NCI-H1694 (cell line): ENCODE measurements around the gene FCN2.
"Not testable (repeated sequence)": the region's sequence is repeated elsewhere in the genome, so short reads cannot be mapped to it uniquely, and the experiment has no call there.

Source experiments
- DNase-seq: peaks from one replicate; lab custom pipeline; 2025; lab: John Stamatoyannopoulos, UW

The FCN2 gene

DNA sequence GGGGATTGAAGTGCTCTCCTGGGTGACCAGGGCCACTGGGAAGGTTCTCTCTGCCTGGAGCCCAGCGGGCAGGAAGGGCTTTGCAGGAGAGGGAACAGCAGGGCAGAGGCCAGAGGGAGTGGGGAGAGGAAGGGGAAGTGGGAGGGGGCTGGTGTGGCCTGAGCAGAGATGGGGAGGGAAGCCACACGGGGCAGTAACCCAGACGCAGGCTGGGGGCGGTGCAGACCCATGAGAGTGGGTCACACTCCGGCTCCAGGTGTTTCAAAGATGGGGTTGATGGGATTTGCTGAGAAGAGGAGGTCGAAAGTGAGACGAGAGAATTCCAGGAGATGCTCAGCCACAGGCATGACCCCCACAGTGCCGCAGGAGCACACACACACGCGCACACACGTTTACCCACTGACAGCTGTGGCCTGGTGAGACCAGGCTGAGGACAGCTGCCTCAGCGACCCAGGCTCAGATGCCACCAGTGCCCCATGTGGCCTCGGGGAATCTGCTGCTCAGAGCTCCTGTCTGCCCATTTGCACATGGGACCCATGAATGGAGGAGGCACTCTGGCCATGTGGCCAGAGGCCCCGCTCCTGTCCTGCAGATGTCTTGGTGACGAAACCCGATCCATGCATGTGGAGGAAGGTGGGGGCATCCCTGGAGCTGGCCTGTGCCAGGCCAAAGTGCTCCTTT, 32.7 kb upstream of the FCN2 start:
- no peak for DNase-seq

DNA sequence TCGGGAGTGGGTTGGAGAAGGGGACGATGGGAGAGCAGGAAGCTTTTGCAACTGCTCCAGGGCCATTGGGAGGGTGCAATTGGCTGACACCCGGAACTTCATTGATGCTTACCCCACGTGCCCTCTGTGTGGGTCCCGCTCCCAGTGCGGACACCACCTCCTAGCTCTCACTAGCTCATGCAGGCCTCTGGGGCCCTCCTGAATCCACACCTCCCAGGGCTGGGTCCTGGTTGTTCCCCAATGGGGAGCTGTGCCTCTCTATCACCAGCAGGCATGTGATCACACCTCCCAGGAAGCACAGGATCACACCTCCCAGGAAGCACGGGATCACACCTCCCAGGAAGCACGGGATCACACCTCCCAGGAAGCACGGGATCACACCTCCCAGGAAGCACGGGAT, 32.1 kb upstream of the FCN2 start:
- DNase-seq = no peak

DNA sequence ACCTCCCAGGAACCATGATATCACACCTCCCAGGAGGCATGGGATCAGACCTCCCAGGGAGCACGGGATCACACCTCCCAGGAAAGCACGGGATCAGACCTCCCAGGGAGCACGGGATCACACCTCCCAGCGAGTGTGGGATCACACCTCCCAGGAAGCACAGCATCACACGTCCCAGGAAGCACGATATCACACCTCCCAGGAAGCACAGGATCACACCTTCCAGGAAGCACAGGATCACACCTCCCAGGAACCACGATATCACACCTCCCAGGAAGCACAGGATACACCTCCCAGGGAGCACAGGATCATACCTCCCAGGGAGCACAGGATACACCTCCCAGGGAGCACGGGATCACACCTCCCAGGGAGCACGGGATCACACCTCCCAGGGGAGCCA, 30.0 kb upstream of the FCN2 start:
- DNase-seq = no peak

DNA sequence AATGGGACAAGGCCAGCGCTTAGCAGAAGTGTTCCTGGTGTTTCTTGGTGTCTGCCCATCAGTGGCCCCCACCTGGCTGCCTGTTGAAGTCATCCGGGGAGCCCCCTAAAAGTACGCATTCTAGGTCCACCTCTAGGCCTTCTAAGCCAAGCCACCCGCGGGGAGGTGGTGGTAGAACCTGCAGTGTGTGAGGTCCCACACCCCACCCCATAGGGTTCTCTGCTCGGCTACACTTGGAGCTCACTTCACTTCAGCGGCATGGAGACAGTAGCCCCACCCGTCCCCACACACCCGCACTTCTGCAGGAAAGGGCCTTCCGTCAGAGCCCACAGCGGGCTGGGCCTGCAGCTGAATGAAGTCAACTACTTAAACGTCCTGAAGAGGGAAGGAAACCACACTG, 29.6 kb upstream of the FCN2 start:
- no peak for DNase-seq

DNA sequence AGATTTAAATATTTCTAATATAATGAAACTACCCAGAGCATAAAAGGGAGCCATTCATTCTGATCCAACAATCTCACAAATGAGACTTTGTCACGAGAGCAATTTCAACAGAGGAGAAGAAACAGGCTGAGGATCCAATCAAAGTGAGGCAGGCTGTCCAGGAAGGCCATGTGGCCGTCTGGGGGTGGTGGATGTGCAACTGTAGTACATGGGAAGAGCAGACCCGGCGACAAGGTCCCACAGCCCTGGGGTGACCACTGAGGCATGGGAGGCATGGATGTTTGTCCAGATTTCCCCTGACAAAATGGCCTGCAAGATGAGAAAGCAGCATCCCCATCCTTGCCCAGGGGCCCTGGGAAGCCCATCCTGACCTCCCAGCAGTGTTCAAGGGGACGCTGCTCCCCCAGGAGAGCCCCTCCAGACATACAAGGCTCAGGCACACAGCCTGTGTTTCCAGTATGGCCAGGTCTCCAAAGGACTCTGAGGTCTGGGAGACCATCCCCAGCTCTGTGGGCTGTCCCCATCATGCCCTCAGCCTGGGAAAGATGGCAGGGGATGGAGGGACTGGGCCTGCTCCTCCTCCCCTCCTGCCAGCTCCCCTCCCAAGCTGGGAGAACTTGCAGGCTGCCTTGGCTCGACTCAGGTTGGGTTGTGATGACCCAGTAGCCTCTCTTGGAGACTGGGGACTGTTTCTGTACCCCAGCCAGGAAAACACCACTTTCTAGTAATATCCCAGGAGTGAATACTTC, 27.5 kb upstream of the FCN2 start:
- DNase-seq = no peak

DNA sequence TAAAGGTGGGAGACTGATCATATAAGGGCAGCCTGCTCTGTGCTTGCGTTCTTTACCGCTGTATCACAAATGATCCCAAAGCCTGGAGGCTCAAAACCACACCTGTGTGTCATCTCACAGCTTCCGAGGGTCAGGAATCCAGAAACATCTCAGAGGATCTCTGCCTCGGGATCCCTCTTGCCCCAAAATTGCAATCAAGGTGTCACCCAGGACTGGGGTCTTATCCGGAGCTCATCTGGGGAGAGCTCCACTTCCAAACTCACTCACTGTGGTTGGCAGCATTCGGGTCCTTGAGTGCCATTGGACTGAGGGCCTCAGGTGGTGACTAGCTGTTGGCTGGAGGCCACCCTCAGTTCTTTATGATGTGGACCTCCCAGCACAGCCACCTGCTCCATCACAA, 26.7 kb upstream of the FCN2 start:
- DNase-seq = no peak

DNA sequence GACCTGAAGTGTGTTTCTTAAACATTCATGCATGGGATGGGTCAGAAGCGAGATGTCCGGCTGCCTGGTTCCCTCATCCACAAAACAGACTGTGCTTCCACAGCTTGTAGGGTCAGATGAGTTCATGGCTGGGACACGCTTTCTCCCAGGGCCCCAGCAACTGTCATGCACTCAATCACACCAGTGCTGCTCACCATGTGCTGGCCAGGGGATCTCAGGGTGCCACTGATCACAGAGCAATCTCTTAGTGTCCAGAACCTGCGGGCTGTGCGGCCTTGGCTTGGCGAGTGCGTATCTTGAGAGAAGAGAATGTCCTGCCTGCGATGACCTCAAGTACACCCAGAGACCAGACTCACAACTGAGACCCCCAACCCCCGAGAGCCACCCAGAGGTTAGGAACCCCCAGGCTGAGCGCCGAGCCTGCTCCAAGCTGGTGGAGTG, 26.0 kb upstream of the FCN2 start:
- DNase-seq = no peak

DNA sequence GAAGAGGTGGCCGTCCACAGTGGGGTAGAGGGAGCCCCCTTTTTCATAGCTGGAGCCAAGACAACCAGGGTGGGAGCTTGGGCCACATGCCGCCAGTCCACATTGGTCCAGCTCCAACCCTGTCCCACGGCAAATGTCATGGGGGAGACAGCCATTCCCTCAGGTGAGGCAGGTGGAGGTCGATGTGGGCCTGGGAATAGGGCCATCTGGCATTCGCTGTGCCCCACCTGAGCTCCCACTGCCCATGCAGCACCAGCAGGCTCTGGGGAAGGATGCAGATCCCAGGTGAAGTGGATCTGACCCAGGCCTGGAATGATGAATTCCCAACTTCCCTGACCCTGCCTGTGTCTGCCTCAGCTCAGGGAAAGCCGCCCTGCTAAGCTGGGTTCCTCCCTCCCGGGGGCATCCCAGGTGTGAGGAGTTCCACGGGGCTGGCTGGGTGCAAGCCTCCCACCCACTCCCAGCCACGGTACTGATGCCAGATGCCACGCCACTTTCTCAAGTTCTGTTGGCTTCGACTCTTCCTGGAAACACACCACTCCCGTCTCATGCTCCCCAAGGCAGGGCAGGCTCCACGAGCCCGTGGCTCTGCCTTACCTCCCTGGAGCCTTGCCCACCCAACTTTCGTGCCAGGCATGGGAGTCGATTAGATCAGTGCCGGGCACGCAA, 25.2 kb upstream of the FCN2 start:
- no peak for DNase-seq

DNA sequence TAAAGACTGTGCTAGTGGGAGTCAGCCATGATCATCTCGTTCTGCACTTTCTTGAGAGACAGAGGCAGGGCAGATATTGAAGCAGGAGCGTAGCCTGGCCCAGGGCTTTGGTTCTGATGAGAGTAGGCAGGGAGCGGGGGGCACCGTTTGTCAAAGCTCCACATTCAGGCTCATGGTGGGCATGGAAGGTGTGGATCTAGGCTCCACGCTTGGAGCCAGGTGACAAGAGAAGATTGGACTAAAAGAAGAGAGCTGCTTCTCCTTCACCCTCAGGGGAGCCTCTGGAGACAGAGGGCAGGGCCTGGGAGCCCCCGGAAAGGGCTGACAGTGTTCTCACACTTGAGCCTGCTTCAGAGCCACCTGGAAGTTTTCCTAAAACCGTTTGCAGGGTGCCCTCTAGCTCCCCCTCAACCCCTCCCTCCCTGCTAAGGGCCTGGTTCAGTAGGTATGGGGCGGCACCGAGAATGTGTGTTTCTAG, 24.7 kb upstream of the FCN2 start:
- DNase-seq = no peak

DNA sequence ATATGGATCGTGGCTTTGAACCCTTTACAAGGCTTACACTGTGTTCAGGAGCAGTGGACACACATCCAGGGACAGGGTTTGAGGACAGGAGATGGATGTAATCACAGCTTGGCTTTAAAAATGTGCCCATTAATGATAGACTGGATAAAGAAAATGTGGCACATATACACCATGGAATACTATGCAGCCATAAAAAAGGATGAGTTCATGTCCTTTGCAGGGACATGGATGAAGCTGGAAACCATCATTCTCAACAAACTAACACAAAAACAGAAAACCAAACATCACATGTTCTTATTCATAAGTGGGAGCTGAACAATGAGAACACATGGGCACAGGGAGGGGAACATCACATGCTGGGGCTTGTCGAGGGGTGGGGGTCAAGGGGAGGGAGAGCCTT, 23.2 kb upstream of the FCN2 start:
- DNase-seq = not testable (repeated sequence)

DNA sequence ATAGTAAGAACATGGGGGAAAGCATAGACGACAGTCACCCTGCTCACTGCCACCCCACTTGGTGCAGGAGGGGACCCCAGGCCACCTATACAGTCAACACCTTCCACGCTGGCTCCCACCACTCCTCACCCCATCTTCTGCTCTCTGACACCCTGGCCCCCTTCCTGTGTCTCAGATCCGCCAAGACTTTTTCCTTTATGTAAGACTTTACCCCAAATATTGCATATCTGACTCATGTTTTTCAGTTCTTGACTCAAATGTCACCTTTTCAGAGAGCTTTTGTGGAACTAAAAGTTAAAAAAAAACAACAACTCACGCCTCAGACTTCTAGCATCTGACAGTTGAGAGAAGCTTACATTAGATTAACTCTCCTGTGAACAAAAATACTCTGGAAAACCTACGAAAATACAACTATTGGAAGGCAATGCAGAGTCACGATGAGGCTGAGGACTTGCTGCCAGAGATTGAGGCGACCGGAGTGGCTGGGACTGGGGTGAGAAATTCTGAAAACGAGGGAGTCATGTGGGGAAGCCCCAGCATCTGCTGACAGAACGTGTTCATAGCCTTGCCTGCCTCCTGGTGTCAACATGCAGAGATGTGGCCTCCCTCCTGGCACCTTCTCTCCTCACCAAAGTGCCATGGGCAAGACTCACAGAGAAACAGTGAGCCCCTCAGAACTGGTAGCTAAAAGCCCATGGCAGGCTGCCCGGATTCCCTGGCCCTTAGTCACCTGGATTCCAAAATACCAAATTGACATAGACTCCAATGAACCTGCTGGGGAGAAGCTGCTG, 22.4 kb upstream of the FCN2 start:
- no peak for DNase-seq

DNA sequence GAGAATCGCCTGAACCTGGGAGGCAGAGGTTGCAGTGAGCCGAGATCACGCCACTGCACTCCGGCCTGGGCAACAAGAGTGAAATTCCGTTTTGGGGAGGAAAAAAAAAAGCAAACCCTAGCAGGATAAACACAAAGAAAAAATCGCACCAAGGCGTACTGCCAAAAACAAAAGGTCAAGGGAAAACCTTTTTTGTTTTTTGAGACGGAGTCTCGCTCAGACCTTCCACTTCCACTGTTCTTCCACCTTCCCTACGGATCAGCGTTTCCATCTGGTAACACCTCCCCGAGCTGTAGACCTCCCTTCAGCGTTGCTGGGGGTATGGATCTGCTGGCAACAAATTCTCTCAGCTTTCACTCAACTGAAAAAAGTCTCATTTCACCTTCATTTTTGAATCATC, 20.1 kb upstream of the FCN2 start:
- no peak for DNase-seq

DNA sequence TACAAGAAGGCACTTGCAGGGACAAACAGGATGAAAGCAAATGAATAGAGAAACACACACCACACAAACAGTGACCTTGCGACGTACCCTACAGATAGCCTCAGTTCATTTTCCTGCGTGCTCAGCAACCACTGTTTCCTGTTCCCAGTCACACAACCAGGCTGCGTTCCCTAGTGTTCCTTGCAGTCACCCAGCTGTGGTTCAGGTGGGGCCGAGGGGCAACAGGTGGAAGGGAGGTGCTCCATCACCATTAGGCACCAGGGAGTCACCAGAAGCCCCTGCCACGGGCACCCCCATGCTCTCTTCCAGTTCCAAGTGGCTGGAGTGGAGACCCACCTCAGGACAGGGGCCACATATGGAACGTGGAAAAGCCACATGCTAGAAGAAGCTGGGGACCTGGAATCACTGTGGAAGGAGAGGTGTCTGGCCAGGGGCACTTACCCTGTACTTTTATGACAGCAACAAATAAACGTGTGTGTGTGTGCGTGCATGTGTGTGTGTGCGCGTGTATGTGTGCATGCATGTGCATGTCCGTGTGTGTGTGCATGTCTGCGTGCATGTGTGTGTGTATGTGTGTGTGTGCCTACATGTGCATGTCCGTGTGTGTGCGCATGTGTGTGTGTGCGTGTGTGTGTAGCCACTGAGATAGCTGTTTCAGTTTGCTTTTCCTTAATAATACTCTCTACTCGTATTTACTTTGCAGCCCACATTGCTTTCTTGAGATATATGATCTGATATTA, 18.8 kb upstream of the FCN2 start:
- no peak for DNase-seq

DNA sequence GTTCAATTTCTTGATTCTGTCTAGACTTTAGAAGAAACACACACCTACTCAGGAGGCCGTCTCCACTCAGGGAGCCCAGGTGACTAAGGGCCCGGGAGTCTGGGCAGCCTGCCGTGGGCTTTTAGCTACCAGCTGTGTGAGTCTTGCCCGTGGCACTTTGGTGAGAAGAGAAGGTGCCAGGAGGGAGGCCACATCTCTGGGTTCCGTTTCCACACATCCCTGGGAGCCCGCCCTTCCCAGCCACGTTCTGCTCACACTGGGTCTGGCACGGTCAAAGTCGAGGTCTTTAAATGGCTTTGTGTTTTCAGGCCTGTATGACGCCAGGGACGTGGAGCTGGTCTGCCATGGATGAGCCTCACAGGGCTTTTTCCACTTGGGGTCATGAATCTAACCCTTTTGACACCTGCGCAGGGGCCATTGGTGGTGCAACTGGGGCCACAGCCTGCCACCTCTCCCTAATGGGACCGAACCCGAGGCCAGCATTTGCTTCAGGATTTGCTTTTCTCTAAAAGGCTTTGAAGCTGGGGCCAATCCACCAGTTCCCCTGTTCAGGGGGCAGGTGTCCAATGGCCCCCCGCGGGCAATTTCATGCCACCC, 17.2 kb upstream of the FCN2 start:
- no peak for DNase-seq

DNA sequence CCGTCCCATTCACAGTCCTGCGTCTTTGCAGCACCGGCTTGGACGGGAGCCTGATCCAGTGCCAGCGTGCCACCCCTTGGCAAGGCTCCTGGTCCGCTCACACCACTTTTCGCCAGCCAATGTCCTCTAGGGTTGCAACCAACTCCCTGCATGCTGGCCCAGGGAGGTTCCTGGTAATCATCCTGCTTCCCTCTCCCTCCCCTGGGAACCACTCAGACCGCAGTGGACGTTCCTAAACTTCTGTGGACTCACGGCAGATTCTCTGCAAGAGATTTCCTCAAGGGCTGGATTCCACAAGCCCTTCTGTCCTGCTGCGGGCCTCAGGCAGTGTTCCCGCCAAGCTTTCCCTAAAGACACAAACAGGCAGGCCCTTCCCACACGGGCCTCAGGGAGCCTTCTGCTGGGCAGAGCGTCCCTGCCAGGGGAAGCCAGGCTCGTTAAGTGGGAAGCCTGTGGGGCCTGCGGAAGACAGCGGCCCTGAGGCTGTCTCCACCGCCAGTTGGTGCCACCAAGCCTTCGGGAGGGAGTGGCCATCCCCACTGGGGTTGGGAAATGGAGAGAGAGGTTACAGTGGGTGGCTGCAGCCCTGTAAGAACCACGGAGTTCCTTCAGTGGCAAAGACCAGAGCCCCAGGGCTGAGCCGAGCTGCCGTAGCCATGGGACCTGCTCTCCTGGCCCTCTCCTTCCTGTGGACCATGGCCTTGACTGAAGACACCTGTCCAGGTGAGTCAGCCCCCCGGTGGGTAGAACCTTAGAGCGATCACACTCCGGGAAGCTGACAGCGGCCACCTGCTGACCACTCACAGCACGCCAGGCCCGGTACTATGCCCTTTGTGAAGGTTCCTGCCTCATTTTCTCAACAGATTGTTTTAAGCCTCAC, 16.4 kb upstream of the FCN2 start:
- no peak for DNase-seq

DNA sequence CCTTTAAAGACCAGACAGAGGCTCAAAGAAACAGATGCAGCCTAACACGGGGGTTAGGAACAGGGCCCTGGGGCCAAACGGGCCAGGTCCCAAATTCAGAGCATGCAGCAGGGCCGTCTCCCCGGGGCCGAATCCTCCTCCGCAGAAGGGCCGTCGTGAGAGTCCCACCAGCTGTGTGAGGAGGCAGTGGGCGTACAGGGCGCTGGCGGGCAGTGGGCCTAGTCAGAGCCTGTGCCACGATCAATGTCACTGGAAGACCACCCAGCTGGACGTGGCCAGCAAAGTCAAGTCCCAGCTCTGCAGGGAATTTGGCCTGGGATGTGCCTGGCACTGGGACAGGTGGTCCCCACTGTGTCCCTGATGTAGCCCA, 15.8 kb upstream of the FCN2 start:
- no peak for DNase-seq

DNA sequence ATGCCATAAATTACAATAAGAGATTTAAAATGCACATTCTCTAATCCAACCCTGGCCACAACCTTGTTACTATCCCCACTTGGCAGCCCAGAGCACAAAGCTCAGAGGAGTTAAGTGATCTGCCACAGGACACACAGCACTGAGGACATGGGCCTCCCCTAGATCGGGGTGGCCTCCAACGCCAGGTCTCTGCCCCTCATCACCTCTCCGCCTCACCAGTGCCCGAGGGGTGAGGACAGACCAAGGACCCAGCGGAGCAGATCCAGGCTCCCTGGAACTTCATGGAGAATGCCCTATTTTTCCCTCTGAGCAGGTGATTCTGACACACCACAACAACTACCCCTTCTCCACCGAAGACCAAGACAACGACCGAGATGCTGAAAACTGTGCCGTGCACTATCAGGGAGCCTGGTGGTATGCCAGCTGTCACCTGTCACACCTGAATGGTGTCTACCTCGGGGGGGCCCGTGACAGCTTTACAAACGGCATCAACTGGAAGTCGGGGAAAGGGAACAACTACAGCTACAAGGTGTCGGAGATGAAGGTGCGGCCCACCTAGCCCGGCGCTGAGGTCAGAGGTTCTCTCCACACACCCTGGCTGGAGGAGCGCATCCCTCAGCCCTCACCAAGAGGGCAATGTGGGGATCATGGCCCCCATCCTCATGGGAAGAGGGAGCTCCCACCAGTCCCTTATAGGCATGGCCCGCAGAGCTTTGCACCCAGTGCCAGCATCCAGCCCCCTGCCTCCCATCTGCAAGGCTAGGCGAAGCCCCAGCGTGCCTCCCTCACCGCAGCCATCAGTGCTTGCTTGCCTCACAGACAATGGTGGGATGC, 12.5 kb upstream of the FCN2 start:
- DNase-seq = no peak

DNA sequence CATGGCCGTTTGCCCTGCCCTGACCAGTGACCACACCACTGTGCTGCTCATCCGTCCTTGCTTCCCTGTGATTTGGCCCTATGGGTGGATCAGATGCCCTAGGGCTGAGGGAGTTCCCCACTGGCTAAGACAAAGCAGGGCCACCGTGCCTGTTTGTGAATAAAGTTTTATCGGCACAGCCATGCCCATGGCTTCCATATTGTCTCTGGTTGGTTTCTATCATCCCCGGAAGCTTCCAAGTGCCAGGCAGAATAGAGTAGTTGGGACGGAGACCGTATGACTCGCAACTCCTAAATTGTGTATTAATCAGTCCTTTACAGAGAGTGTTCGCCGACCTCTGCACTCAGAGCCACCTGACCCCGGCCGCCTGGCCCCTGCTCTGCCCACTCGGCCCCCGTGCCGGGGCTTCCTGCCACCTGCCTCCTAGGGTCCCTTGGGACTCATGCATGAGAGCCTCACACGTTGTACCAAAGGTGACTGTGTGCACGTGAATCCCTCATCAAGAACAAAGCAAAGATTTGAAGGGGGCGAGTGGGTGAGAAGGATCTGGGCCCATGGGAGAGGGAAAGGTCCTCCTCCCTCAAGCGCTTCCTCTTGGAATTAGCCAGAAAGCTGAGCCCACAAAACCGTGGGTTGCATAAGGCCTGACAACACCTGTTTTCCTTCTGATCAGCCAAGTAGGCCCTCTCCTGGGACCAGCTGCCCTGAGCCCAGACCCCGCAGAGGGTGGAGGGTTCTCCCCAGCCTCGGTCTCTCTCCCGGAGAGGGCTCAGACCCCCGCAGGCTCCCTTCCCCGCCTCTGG, 11.7 kb upstream of the FCN2 start:
- DNase-seq = no peak
